ENCODE data around the gene HSD3B2. TPM values are rescaled to one million over a fixed set of nuclear protein-coding genes. Genes with fewer than 3 reads are reported as not detected.

The HSD3B2 gene
- total RNA-seq, 4 donors from 2014 or later: 3.9 TPM; not detected in 3

DNA sequence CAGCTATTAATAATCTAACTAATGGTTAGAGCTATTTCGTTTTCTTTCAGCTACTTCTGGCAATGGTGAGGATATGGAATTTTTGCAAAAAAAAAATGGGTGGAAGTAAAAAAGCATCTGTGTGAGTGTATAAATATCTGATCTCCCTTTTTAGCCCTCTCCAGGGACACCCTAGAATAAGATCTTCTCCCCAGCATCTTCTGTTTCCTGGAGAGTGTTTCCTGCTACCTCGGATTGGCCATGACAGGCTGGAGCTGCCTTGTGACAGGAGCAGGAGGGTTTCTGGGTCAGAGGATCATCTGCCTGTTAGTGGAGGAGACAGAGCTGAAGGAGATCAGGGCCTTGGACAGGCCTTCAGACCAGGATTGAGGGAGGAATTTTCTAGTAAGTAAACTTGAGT is 23.8 kb downstream of the HSD3B2 start:
- TF ChIP-seq, protein P1, sequence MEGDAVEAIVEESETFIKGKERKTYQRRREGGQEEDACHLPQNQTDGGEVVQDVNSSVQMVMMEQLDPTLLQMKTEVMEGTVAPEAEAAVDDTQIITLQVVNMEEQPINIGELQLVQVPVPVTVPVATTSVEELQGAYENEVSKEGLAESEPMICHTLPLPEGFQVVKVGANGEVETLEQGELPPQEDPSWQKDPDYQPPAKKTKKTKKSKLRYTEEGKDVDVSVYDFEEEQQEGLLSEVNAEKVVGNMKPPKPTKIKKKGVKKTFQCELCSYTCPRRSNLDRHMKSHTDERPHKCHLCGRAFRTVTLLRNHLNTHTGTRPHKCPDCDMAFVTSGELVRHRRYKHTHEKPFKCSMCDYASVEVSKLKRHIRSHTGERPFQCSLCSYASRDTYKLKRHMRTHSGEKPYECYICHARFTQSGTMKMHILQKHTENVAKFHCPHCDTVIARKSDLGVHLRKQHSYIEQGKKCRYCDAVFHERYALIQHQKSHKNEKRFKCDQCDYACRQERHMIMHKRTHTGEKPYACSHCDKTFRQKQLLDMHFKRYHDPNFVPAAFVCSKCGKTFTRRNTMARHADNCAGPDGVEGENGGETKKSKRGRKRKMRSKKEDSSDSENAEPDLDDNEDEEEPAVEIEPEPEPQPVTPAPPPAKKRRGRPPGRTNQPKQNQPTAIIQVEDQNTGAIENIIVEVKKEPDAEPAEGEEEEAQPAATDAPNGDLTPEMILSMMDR (IDR thresholded peaks at IDR 0.05): no peak
- TF ChIP-seq POLR2A (IDR thresholded peaks at IDR 0.05): no peak
- TF ChIP-seq EP300 (IDR thresholded peaks at IDR 0.05): no peak
- no peak overlapping the region for H3K27ac ChIP-seq

DNA sequence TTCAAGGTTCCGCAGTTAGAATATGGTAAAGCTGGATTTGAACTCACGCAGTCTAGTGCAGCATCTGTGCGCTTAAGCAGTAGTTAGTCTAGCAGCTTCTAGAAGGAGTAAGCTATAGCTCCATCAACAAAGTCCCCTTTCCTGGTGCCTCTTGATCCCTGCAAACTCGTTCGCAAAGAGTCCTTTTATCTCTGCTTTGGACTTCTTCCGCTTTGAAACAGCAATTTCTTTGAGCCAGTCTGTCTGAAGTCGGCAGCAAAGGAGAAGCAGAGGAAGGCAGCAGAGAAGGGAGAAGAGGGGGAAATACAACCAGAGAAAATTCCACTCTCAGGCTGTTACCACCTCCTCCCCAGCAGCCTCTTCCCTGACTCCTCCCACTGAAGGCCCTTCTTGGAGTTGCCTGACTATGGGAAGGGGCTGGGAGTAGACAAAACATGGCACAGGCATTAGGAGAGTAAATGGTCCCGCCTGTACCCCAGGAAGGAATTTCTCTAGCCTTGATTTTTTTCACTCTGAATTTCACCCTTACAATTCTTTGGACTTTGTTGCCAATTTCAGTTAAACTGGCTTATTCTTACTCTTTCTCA is 25.9 kb downstream of the HSD3B2 start:
- TF ChIP-seq, protein P1 (IDR thresholded peaks at IDR 0.05): no peak
- TF ChIP-seq EP300 (IDR thresholded peaks at IDR 0.05) (no peak), POLR2A (IDR thresholded peaks at IDR 0.05) (no peak)
- no peaks in the 10 kb centered on the region for H3K9me3 ChIP-seq
- H3K4me3 ChIP-seq: no peak overlapping the region
- H3K27ac ChIP-seq: no peak overlapping the region
- no peaks in the 10 kb centered on the region for H3K4me1 ChIP-seq
- no peak for DNase-seq (ENCODE audit: low spot score in 2 of 2)
- 52 to 59% methylated on average over 8 of the region's 8 CpGs for WGBS, 2 donors
- H3K27me3 ChIP-seq: no peaks in the 10 kb centered on the region
- H3K36me3 ChIP-seq: no peaks in the 10 kb centered on the region

More for the DNA sequence above, 23.8 kb downstream of the HSD3B2 start:
- Histone ChIP-seq H3K27me3 (no peaks in the 10 kb centered on the region), H3K36me3 (no peaks in the 10 kb centered on the region), H3K4me3 (no peak overlapping the region), H3K9me3 (no peaks in the 10 kb centered on the region), H3K4me1 (no peaks in the 10 kb centered on the region)
- DNase-seq (ENCODE audit: low spot score in 2 of 2): no peak
- WGBS, 2 donors: 43 to 48% methylated on average over 2 of the region's 2 CpGs

DNA sequence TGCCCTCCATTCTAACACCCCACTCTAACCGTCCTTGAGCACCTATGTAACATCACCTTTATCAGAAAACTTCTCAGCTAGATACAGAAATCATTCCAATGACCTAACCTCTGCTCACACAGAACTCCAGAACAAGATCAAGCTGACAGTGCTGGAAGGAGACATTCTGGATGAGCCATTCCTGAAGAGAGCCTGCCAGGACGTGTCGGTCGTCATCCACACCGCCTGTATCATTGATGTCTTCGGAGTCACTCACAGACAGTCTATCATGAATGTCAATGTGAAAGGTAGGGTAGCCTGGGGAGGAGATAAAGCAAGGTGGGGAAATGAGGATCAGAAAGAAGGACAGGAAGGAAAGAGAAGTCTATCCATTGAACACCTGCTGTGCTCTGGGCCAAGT is 27.8 kb downstream of the HSD3B2 start:
- H3K4me3 ChIP-seq: no peak overlapping the region
- no peak for TF ChIP-seq POLR2A (IDR thresholded peaks at IDR 0.05)
- TF ChIP-seq, protein P1 (IDR thresholded peaks at IDR 0.05): no peak
- no peak for TF ChIP-seq EP300 (IDR thresholded peaks at IDR 0.05)
- DNase-seq (ENCODE audit: low spot score in 2 of 2): no peak
- no peaks in the 10 kb centered on the region for H3K36me3 ChIP-seq
- no peak overlapping the region for H3K27ac ChIP-seq
- H3K4me1 ChIP-seq: no peaks in the 10 kb centered on the region
- no peaks in the 10 kb centered on the region for H3K9me3 ChIP-seq
- 93 to 97% methylated on average over 6 of the region's 6 CpGs for WGBS, 2 donors
- no peaks in the 10 kb centered on the region for H3K27me3 ChIP-seq

DNA sequence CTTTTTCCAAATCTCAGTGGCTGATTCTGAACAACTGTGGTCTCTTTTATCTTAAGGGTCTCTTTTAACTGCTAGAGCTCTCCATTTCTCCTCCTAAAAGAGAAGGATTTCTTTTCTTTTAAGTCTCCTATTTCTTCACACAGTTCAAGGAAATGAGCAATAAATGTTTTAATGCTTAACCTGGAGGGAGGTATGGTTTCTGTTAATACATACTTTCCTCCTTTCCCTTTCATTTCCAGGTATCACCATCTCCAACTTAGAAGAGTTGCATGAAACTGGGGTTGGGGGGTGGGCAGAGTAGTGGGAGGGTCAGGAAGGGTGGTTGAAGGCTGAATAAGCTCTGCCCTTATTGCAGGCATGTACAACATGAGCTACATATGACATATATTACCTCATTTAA is 31.4 kb downstream of the HSD3B2 start:
- Histone ChIP-seq H3K27ac (no peak overlapping the region), H3K4me1 (no peaks in the 10 kb centered on the region), H3K27me3 (no peaks in the 10 kb centered on the region), H3K36me3 (no peaks in the 10 kb centered on the region), H3K9me3 (no peaks in the 10 kb centered on the region), H3K4me3 (no peak overlapping the region)
- no peak for TF ChIP-seq EP300 (IDR thresholded peaks at IDR 0.05)
- no peak for TF ChIP-seq POLR2A (IDR thresholded peaks at IDR 0.05)
- TF ChIP-seq, protein P1 (IDR thresholded peaks at IDR 0.05): no peak
- DNase-seq (ENCODE audit: low spot score in 2 of 2): no peak

DNA sequence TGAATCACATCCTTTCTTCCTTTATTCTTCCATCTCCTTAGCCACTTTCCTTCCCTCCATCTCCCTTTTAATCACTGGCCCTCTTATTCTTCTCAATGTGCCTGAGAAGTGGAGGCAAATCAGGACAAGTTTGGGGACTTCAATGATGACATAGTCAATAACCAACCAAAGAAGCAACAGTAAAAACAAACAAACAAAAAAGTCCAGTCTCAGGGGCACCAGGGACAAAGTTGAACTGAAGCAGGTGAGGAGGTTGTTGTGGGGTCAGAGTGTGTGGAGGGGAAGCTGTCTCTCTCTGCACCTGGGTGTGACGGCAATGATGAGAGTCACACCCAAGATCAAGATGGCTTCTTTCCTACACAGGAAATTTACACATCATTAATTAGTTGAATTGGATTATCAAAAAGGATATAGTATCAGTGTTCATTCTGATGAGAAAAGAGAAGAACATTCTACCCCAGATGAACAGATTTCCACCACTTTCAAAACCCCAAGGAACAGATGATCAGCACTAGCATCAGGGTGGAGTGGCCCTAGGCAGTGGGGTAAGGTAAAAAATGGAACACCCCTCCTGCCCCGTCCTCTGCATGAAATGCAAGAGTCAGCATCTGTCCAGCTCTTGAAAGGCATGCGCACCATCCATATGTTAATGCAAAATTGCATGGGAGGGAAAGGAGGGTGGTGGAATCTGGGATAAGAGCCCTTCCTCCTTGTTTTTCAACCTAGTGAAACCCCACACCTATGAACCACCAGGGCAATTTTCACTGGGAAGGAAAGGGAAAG is 32.6 kb downstream of the HSD3B2 start:
- WGBS, 2 donors: 86 to 95% methylated on average over 3 of the region's 3 CpGs
- DNase-seq (ENCODE audit: low spot score in 2 of 2): no peak

More for the DNA sequence above, 32.6 kb downstream of the HSD3B2 start:
- Histone ChIP-seq H3K9me3 (no peaks in the 10 kb centered on the region), H3K36me3 (no peaks in the 10 kb centered on the region), H3K27me3 (no peaks in the 10 kb centered on the region), H3K4me1 (peaks cover 0 to 3% (median 0%) of the 10 kb centered on the region in 4 donors), H3K4me3 (no peak overlapping the region), H3K27ac (no peak overlapping the region)
- TF ChIP-seq EP300 (IDR thresholded peaks at IDR 0.05) (no peak), POLR2A (IDR thresholded peaks at IDR 0.05) (no peak)
- TF ChIP-seq, protein P1 (IDR thresholded peaks at IDR 0.05): no peak
